Ishikawa (cell line): ENCODE data around the gene TLNRD1.

Experiments
- CEBPB ChIP-seq: IDR thresholded peaks from 2 replicates; pipeline ENCODE4 v1.6.1; 2012
- CREB1 ChIP-seq: IDR thresholded peaks from 2 replicates; pipeline ENCODE4 v1.6.1; 2012; ENCODE audit warnings: low read depth
- EGR1 ChIP-seq: IDR thresholded peaks from 2 replicates; pipeline ENCODE4 v1.6.1; 2012
- EP300 ChIP-seq: IDR thresholded peaks from 2 replicates; pipeline ENCODE4 v1.6.1; 2012; ENCODE audit warnings: borderline replicate concordance
- FOXM1 ChIP-seq: IDR thresholded peaks from 2 replicates; pipeline ENCODE4 v1.6.1; 2012; ENCODE audit warnings: low read depth, borderline replicate concordance
- NFIC ChIP-seq: IDR thresholded peaks from 2 replicates; pipeline ENCODE4 v1.6.1; 2012
- RAD21 ChIP-seq: IDR thresholded peaks from 2 replicates; pipeline ENCODE4 v1.6.1; 2012; ENCODE audit warnings: low read depth
- TAF1 ChIP-seq: IDR thresholded peaks from 2 replicates; pipeline ENCODE4 v1.6.1; 2012; ENCODE audit warnings: low read depth, mild to moderate bottlenecking
- TCF12 ChIP-seq: IDR thresholded peaks from 2 replicates; pipeline ENCODE4 v1.6.1; 2012; ENCODE audit warnings: low read depth
- TEAD4 ChIP-seq: IDR thresholded peaks from 2 replicates; pipeline ENCODE4 v1.6.1; 2012
- YY1 ChIP-seq: IDR thresholded peaks from 2 replicates; pipeline ENCODE4 v1.6.1; 2012; ENCODE audit warnings: low read depth
- ZBTB7A ChIP-seq: IDR thresholded peaks from 2 replicates; pipeline ENCODE4 v1.6.1; 2012; ENCODE audit warnings: low read depth
- TF ChIP-seq, protein P1 (sequence below): IDR thresholded peaks from 2 replicates; pipeline ENCODE4 v1.6.1; 2012
- TF ChIP-seq, protein P2 (sequence below): IDR thresholded peaks from 2 replicates; pipeline ENCODE4 v1.6.1; 2012
- TF ChIP-seq, protein P3 (sequence below): IDR thresholded peaks from 2 replicates; pipeline ENCODE4 v1.6.1; 2012; ENCODE audit warnings: low read depth, mild to moderate bottlenecking

The TLNRD1 gene

DNA sequence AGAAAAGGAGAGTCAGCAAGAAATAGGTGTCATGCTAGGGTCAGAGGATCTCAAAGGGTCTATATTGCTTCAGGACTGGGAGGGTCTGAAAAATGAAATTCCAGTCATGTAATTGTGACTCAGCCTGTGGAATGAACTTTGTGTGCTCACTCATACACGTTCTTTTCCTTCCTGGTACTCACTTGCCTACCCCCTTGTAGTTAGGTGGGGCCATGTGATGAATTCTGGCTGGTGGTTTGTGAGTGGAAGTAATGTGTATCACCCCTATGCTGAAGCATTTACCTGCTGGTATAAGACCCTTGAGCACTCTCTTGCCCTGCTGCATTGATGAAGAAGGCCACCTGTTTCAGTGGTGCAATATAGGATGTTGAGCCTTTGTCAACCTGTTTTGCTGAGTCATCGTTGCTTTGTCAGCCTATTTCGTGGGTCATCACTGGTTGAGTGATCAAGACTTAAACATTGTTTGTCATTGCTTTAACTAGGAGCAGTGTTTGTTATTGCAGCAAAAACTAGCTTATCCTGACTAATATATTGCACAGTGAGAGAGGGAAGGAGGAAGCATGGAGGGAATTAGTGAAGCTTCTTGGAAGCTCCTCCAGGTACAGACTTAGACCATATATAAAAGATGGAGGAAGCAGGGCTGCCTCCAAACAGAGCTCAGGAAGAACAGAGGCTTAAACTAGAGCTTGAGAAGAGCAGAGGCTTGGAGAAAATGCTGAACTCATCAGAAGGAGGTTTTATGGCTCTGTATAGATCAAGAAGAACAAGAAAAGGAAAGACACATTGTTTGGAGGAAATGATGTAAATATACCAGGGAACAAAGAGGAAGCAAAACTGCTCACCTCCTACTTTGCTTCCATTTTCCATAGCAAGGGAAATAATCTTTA lies 28.9 kb downstream of the TLNRD1 start:
- no peak for TF ChIP-seq TCF12
- TF ChIP-seq RAD21: no peak
- TF ChIP-seq TEAD4: no peak
- TF ChIP-seq, protein P1, sequence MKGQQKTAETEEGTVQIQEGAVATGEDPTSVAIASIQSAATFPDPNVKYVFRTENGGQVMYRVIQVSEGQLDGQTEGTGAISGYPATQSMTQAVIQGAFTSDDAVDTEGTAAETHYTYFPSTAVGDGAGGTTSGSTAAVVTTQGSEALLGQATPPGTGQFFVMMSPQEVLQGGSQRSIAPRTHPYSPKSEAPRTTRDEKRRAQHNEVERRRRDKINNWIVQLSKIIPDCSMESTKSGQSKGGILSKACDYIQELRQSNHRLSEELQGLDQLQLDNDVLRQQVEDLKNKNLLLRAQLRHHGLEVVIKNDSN: no peak
- no peak for TF ChIP-seq CEBPB
- no peak for TF ChIP-seq CREB1
- no peak for TF ChIP-seq FOXM1
- no peak for TF ChIP-seq YY1
- TF ChIP-seq EP300: no peak
- TF ChIP-seq, protein P2, sequence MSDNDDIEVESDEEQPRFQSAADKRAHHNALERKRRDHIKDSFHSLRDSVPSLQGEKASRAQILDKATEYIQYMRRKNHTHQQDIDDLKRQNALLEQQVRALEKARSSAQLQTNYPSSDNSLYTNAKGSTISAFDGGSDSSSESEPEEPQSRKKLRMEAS: no peak
- TF ChIP-seq NFIC: no peak
- no peak for TF ChIP-seq ZBTB7A
- no peak for TF ChIP-seq EGR1

DNA sequence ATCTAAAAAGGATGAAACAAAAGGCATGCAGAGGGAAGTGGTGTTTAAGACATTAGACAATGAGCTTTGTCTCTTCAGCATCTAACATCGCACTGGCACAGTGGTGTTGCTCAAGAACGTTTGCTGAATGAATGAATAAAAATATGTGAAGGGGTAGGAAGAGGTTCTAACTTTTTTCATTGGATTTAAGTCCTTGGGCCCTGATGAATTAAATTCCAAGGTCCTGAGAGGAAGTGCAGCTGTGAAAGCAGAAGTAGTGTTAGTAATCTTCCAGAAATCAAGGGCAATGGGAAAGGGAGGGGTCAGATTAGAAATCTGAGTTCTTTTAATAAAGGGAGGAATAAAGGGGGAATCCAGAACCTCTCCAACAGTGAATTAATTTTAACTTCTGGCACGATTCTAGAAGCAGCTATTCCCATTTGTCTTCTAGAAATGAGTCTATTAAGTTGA lies 29.6 kb downstream of the TLNRD1 start:
- TF ChIP-seq ZBTB7A (no peak), RAD21 (no peak), EP300 (no peak)
- TF ChIP-seq, protein P1: no peak

GRCh38 chr15:81031203-81031602 lies 30.5 kb downstream of the TLNRD1 start:
- no peak for TF ChIP-seq CEBPB
- no peak for TF ChIP-seq ZBTB7A
- no peak for TF ChIP-seq FOXM1
- no peak for TF ChIP-seq TCF12

- TF ChIP-seq, protein P3, sequence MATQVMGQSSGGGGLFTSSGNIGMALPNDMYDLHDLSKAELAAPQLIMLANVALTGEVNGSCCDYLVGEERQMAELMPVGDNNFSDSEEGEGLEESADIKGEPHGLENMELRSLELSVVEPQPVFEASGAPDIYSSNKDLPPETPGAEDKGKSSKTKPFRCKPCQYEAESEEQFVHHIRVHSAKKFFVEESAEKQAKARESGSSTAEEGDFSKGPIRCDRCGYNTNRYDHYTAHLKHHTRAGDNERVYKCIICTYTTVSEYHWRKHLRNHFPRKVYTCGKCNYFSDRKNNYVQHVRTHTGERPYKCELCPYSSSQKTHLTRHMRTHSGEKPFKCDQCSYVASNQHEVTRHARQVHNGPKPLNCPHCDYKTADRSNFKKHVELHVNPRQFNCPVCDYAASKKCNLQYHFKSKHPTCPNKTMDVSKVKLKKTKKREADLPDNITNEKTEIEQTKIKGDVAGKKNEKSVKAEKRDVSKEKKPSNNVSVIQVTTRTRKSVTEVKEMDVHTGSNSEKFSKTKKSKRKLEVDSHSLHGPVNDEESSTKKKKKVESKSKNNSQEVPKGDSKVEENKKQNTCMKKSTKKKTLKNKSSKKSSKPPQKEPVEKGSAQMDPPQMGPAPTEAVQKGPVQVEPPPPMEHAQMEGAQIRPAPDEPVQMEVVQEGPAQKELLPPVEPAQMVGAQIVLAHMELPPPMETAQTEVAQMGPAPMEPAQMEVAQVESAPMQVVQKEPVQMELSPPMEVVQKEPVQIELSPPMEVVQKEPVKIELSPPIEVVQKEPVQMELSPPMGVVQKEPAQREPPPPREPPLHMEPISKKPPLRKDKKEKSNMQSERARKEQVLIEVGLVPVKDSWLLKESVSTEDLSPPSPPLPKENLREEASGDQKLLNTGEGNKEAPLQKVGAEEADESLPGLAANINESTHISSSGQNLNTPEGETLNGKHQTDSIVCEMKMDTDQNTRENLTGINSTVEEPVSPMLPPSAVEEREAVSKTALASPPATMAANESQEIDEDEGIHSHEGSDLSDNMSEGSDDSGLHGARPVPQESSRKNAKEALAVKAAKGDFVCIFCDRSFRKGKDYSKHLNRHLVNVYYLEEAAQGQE: no peak
- TF ChIP-seq, protein P1: no peak
- TF ChIP-seq ZBTB7A (no peak), TEAD4 (no peak), EP300 (no peak), CEBPB (no peak), TCF12 (no peak), RAD21 (no peak), FOXM1 (no peak), NFIC (no peak), TAF1 (no peak), YY1 (no peak), EGR1 (no peak), CREB1 (no peak)
- TF ChIP-seq, protein P2: no peak
Measured at GRCh38 chr15:81032355-81032754, 31.6 kb downstream of the TLNRD1 start.

- no peak for TF ChIP-seq TAF1
Measured at GRCh38 chr15:81032818-81033217, 32.1 kb downstream of the TLNRD1 start.

DNA sequence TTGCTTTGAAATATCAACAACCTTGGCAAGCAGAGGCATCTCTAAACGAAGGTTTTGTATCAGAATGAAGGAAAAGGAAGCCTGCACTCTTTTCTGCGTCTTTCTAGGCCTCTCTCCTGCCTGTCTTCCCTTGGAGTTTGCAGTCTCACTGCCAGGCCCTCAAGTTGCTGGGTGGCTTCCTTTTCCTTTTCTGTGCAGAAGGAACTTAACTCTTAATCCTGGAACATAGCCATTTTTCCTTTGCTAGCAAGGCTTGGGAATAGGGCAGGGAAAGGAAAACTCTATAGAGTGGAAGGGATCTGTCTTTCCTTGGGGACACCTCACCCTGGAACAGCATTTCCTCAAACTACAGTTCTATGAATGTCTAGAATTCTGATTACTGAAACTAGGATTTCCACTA lies 32.8 kb downstream of the TLNRD1 start:
- no peak for TF ChIP-seq EP300
- TF ChIP-seq NFIC: no peak
- no peak for TF ChIP-seq TEAD4
- TF ChIP-seq CEBPB: no peak
- no peak for TF ChIP-seq ZBTB7A
- TF ChIP-seq, protein P3: no peak
- no peak for TF ChIP-seq TAF1
- TF ChIP-seq, protein P2: no peak
- TF ChIP-seq YY1: no peak
- no peak for TF ChIP-seq TCF12
- no peak for TF ChIP-seq FOXM1
- no peak for TF ChIP-seq CREB1
- no peak for TF ChIP-seq RAD21
- TF ChIP-seq EGR1: no peak
